NCI-H1092 (cell line): Measurements from ENCODE around the gene OR2G2.

Source experiments
- DNase-seq: peaks from one replicate; lab custom pipeline; 2025; lab: John Stamatoyannopoulos, UW

OR2G2 gene

GRCh38 chr1:247588060-247588459 is at the start of gene OR2G2:
Gene OR2G2, plus strand, starts transcription at chr1:247588360. Its CDS starts 0 bp downstream, at chr1:247588360.
- DNase-seq, result no peak

GRCh38 chr1:247538561-247538960 is 49.6 kb upstream of the OR2G2 start:
- DNase-seq, result no peak

GRCh38 chr1:247539215-247539614 is 48.9 kb upstream of the OR2G2 start:
- DNase-seq, result no peak

GRCh38 chr1:247540581-247540980 is 47.6 kb upstream of the OR2G2 start:
- no peak for DNase-seq

- DNase-seq, result no peak
Measured at GRCh38 chr1:247542811-247543210, 45.3 kb upstream of the OR2G2 start.

- DNase-seq, result no peak
Measured at GRCh38 chr1:247548092-247548491, 40.1 kb upstream of the OR2G2 start.

- DNase-seq, result no peak
Measured at GRCh38 chr1:247548769-247549182, 39.4 kb upstream of the OR2G2 start, which contains the start of gene GCSAML. Gene GCSAML, plus strand, starts transcription at chr1:247549134. Its CDS starts 58 bp downstream, at chr1:247549192.

- DNase-seq, result no peak
Measured at GRCh38 chr1:247551721-247552120, 36.4 kb upstream of the OR2G2 start.

GRCh38 chr1:247552231-247552630 is 35.9 kb upstream of the OR2G2 start:
- DNase-seq, result no peak

GRCh38 chr1:247557926-247558674 is 30.1 kb upstream of the OR2G2 start:
- no peak for DNase-seq

- DNase-seq, result no peak
Measured at GRCh38 chr1:247561711-247562110, 26.4 kb upstream of the OR2G2 start.

- no peak for DNase-seq
Measured at GRCh38 chr1:247562198-247562597, 26.0 kb upstream of the OR2G2 start.

- no peak for DNase-seq
Measured at GRCh38 chr1:247574236-247574635, 13.9 kb upstream of the OR2G2 start.

- DNase-seq, result no peak
Measured at GRCh38 chr1:247574664-247575063, 13.5 kb upstream of the OR2G2 start.

GRCh38 chr1:247576514-247576913 is 11.6 kb upstream of the OR2G2 start:
- no peak for DNase-seq

GRCh38 chr1:247578946-247579460 is 9.2 kb upstream of the OR2G2 start:
- DNase-seq, result no peak

- DNase-seq, result no peak
Measured at GRCh38 chr1:247605286-247605685, 17.1 kb downstream of the OR2G2 start, which contains the start of gene OR2G3. Gene OR2G3, plus strand, starts transcription at chr1:247605586. Its CDS starts 0 bp downstream, at chr1:247605586.

GRCh38 chr1:247613405-247613804 is 25.2 kb downstream of the OR2G2 start:
- DNase-seq, result no peak

GRCh38 chr1:247614625-247615024 is 26.5 kb downstream of the OR2G2 start:
- DNase-seq, result no peak

GRCh38 chr1:247627951-247628350 is 39.8 kb downstream of the OR2G2 start:
- DNase-seq, result no peak

GRCh38 chr1:247638011-247638410 is 49.9 kb downstream of the OR2G2 start:
- DNase-seq, result no peak

GRCh38 chr1:247638781-247639180 is 50.6 kb downstream of the OR2G2 start:
- DNase-seq, result no peak
